ENCODE data around the gene MYO5A.

DNA sequence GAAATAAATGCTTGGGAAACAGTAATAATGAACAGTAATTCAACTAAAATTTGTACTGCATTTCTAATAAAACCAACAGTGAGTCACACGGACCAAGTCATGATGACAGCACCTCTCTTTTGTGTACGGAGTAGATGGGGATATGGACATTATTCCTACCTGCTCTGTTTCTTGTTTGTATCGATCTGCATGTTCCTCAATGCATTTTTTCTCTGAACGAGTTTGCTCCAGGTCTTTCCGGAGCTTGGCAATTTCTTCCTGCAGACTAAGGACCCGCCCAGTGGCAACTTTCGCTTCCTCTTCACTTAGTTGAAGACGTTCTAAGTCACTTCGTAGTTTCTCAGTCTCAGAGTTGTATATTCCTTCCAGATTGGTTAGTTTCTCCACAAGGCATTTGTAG, 158.7 kb downstream of the MYO5A start:
- TF ChIP-seq, protein P1, sequence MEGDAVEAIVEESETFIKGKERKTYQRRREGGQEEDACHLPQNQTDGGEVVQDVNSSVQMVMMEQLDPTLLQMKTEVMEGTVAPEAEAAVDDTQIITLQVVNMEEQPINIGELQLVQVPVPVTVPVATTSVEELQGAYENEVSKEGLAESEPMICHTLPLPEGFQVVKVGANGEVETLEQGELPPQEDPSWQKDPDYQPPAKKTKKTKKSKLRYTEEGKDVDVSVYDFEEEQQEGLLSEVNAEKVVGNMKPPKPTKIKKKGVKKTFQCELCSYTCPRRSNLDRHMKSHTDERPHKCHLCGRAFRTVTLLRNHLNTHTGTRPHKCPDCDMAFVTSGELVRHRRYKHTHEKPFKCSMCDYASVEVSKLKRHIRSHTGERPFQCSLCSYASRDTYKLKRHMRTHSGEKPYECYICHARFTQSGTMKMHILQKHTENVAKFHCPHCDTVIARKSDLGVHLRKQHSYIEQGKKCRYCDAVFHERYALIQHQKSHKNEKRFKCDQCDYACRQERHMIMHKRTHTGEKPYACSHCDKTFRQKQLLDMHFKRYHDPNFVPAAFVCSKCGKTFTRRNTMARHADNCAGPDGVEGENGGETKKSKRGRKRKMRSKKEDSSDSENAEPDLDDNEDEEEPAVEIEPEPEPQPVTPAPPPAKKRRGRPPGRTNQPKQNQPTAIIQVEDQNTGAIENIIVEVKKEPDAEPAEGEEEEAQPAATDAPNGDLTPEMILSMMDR (conservative IDR thresholded peaks at IDR 0.05; ENCODE audit: low read length): no peak
- TF ChIP-seq EZH2phosphoT487 (IDR thresholded peaks at IDR 0.05; ENCODE audit: borderline replicate concordance, low read depth, low read length): no peak
